Measurements from ENCODE around the gene RFC3. TPM values are rescaled to one million over a fixed set of nuclear protein-coding genes. Genes with fewer than 3 reads are reported as not detected.

Gene RFC3
- total RNA-seq, 4 donors from 2014 or later, result 3.3 to 62.5 (median 4.4) TPM; not detected in 1

GRCh38 chr13:33840402-33840801, 22.5 kb downstream of the RFC3 start:
- intact Hi-C loops (cut with DNase I; ENCODE audit: low total_unique reads) (no loop called here), in situ Hi-C loops (cut with MboI; ENCODE audit: low pct_ligation_motif_present in 1 of 4, low pct_unique_long_range_greater_than_20kb in 1 of 4, low sequenced_read_pairs in 3 of 4) (no loop called here)
- Histone ChIP-seq H3K4me1 (no peaks in the 10 kb centered on the region), H3K36me3 (peaks cover 0 to 5% (median 0%) of the 10 kb centered on the region in 4 donors), H3K9me3 (no peaks in the 10 kb centered on the region), H3K27me3 (no peaks in the 10 kb centered on the region), H3K4me3 (no peak overlapping the region), H3K27ac (no peak overlapping the region)
- no peak for TF ChIP-seq CTCF (IDR thresholded peaks at IDR 0.05)
- TF ChIP-seq EP300 (IDR thresholded peaks at IDR 0.05; ENCODE audit: low read depth), result no peak
- no peak for TF ChIP-seq POLR2AphosphoS5 (IDR thresholded peaks at IDR 0.05)
- no peak for TF ChIP-seq POLR2A (IDR thresholded peaks at IDR 0.05)
- no peak for DNase-seq
- 46 to 71% methylated on average over 1 of the region's 1 CpG for WGBS, 2 donors (ENCODE audit: low coverage in 1 of 2)

GRCh38 chr13:33842207-33842606, 24.3 kb downstream of the RFC3 start:
- TF ChIP-seq CTCF (IDR thresholded peaks at IDR 0.05), result no peak
- no peak for TF ChIP-seq POLR2A (IDR thresholded peaks at IDR 0.05)
- no peak for TF ChIP-seq EP300 (IDR thresholded peaks at IDR 0.05; ENCODE audit: low read depth)
- TF ChIP-seq POLR2AphosphoS5 (IDR thresholded peaks at IDR 0.05), result no peak
- intact Hi-C loops (cut with DNase I; ENCODE audit: low total_unique reads) (no loop called here), in situ Hi-C loops (cut with MboI; ENCODE audit: low pct_ligation_motif_present in 1 of 4, low pct_unique_long_range_greater_than_20kb in 1 of 4, low sequenced_read_pairs in 3 of 4) (no loop called here)
- no peak overlapping the region for H3K4me3 ChIP-seq
- 92 to 95% methylated on average over 3 to 4 of the region's 4 CpGs for WGBS, 2 donors (ENCODE audit: low coverage in 1 of 2)
- H3K4me1 ChIP-seq, result no peaks in the 10 kb centered on the region
- no peak for DNase-seq
- H3K27me3 ChIP-seq, result no peaks in the 10 kb centered on the region
- no peaks in the 10 kb centered on the region for H3K36me3 ChIP-seq
- no peaks in the 10 kb centered on the region for H3K9me3 ChIP-seq
- H3K27ac ChIP-seq, result no peak overlapping the region

GRCh38 chr13:33842986-33843385, 25.0 kb downstream of the RFC3 start:
- Histone ChIP-seq H3K9me3 (no peaks in the 10 kb centered on the region), H3K36me3 (no peaks in the 10 kb centered on the region), H3K27me3 (no peaks in the 10 kb centered on the region), H3K4me3 (no peak overlapping the region), H3K4me1 (no peaks in the 10 kb centered on the region), H3K27ac (no peak overlapping the region)
- DNase-seq, result no peak
- TF ChIP-seq POLR2AphosphoS5 (IDR thresholded peaks at IDR 0.05) (no peak), POLR2A (IDR thresholded peaks at IDR 0.05) (no peak), EP300 (IDR thresholded peaks at IDR 0.05; ENCODE audit: low read depth) (no peak), CTCF (IDR thresholded peaks at IDR 0.05) (no peak)
- in situ Hi-C loops (cut with MboI; ENCODE audit: low pct_ligation_motif_present in 1 of 4, low pct_unique_long_range_greater_than_20kb in 1 of 4, low sequenced_read_pairs in 3 of 4), result no loop called here
- intact Hi-C loops (cut with DNase I; ENCODE audit: low total_unique reads), result no loop called here

- Histone ChIP-seq H3K27me3 (no peaks in the 10 kb centered on the region), H3K4me3 (no peak overlapping the region), H3K27ac (no peak overlapping the region), H3K4me1 (no peaks in the 10 kb centered on the region), H3K36me3 (no peaks in the 10 kb centered on the region), H3K9me3 (no peaks in the 10 kb centered on the region)
- intact Hi-C loops (cut with DNase I; ENCODE audit: low total_unique reads), result no loop called here
- in situ Hi-C loops (cut with MboI; ENCODE audit: low pct_ligation_motif_present in 1 of 4, low pct_unique_long_range_greater_than_20kb in 1 of 4, low sequenced_read_pairs in 3 of 4), result no loop called here
- no peak for TF ChIP-seq CTCF (IDR thresholded peaks at IDR 0.05)
- TF ChIP-seq POLR2AphosphoS5 (IDR thresholded peaks at IDR 0.05), result no peak
- no peak for TF ChIP-seq EP300 (IDR thresholded peaks at IDR 0.05; ENCODE audit: low read depth)
- no peak for TF ChIP-seq POLR2A (IDR thresholded peaks at IDR 0.05)
- DNase-seq, result no peak
These were observed 27.8 kb downstream of the RFC3 start for GRCh38 chr13:33845572-33846302.
